ENCODE measurements around the gene KCTD19.

GRCh38 chr16:67247192-67248072 lies 79.1 kb downstream of the KCTD19 start, which contains the start of gene FHOD1:
- TF ChIP-seq, protein P1, sequence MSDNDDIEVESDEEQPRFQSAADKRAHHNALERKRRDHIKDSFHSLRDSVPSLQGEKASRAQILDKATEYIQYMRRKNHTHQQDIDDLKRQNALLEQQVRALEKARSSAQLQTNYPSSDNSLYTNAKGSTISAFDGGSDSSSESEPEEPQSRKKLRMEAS (IDR thresholded peaks at IDR 0.05), result peak; percentile 85
- TF ChIP-seq USF1 (IDR thresholded peaks at IDR 0.05), result no peak
- TF ChIP-seq CREB1 (IDR thresholded peaks at IDR 0.05; ENCODE audit: low read depth), result no peak
- TF ChIP-seq, protein P2, sequence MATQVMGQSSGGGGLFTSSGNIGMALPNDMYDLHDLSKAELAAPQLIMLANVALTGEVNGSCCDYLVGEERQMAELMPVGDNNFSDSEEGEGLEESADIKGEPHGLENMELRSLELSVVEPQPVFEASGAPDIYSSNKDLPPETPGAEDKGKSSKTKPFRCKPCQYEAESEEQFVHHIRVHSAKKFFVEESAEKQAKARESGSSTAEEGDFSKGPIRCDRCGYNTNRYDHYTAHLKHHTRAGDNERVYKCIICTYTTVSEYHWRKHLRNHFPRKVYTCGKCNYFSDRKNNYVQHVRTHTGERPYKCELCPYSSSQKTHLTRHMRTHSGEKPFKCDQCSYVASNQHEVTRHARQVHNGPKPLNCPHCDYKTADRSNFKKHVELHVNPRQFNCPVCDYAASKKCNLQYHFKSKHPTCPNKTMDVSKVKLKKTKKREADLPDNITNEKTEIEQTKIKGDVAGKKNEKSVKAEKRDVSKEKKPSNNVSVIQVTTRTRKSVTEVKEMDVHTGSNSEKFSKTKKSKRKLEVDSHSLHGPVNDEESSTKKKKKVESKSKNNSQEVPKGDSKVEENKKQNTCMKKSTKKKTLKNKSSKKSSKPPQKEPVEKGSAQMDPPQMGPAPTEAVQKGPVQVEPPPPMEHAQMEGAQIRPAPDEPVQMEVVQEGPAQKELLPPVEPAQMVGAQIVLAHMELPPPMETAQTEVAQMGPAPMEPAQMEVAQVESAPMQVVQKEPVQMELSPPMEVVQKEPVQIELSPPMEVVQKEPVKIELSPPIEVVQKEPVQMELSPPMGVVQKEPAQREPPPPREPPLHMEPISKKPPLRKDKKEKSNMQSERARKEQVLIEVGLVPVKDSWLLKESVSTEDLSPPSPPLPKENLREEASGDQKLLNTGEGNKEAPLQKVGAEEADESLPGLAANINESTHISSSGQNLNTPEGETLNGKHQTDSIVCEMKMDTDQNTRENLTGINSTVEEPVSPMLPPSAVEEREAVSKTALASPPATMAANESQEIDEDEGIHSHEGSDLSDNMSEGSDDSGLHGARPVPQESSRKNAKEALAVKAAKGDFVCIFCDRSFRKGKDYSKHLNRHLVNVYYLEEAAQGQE (IDR thresholded peaks at IDR 0.05; ENCODE audit: low read depth), result no peak
- TF ChIP-seq YY1 (IDR thresholded peaks at IDR 0.05; ENCODE audit: low read depth), result peak; percentile 63; the same call in 1 of the 2 replicates

All from Ishikawa (cell line).